Fibroblast of skin of abdomen (primary cell): ENCODE results near the gene FHOD1. TPM values are rescaled to one million over a fixed set of nuclear protein-coding genes. Genes with fewer than 3 reads are reported as not detected.
A peak's percentile ranks its signal among the peaks of the same experiment; 100 is the strongest.

Experiments
- DNase-seq: peaks from one replicate; pipeline ENCODE4 v3.0.0-alpha.2; 2013
- polyA plus RNA-seq, 2 experiments: library from polyadenylated mRNA; unstranded; fragments of 120-200 nt; gene quantifications; one replicate each; pipeline ENCODE4 v1.2.1, GENCODE V29; 2013; ENCODE audit not compliant: insufficient read length in 2 of 2

FHOD1 gene
- 42.0 TPM for polyA plus RNA-seq (2013, experiment 1 of 2; ENCODE audit: insufficient read length)
- polyA plus RNA-seq (2013, experiment 2 of 2; ENCODE audit: insufficient read length) = 41.1 TPM

GRCh38 chr16:67247192-67248072 is at the start of gene FHOD1:
FHOD1 (minus strand) TSS chr16:67247481; CDS start chr16:67247410, 71 bp downstream.
- peak; percentile 94 for DNase-seq

- peak; percentile 70 for DNase-seq
Observed at GRCh38 chr16:67296420-67296819, 49.1 kb upstream of the FHOD1 start.

GRCh38 chr16:67294938-67295361 is 47.7 kb upstream of the FHOD1 start:
- DNase-seq = peak; percentile 43

GRCh38 chr16:67294171-67294757 is 47.0 kb upstream of the FHOD1 start:
- DNase-seq = no peak

- no peak for DNase-seq
Observed at GRCh38 chr16:67291461-67291860, 44.2 kb upstream of the FHOD1 start.

- DNase-seq = no peak
Observed at GRCh38 chr16:67287960-67288359, 40.7 kb upstream of the FHOD1 start.

- no peak for DNase-seq
Observed at GRCh38 chr16:67286441-67287235, 39.4 kb upstream of the FHOD1 start.

GRCh38 chr16:67284699-67285646 is 37.7 kb upstream of the FHOD1 start:
- DNase-seq = peak; percentile 16

- DNase-seq = no peak
Observed at GRCh38 chr16:67283826-67284555, 36.7 kb upstream of the FHOD1 start.

- peak; percentile 22 for DNase-seq
Observed at GRCh38 chr16:67283039-67283825, 36.0 kb upstream of the FHOD1 start.

GRCh38 chr16:67282447-67282805 is 35.1 kb upstream of the FHOD1 start:
- DNase-seq = no peak

- DNase-seq = no peak
Observed at GRCh38 chr16:67281536-67282446, 34.5 kb upstream of the FHOD1 start.

GRCh38 chr16:67280090-67281015 is 33.1 kb upstream of the FHOD1 start:
- DNase-seq = no peak

GRCh38 chr16:67279296-67280089 is 32.2 kb upstream of the FHOD1 start, which contains the start of gene PLEKHG4:
PLEKHG4 (plus strand) TSS chr16:67279532; CDS start chr16:67280045, 513 bp downstream.
- peak; percentile 80 for DNase-seq

GRCh38 chr16:67278773-67279295 is 31.6 kb upstream of the FHOD1 start:
- no peak for DNase-seq

- peak; percentile 87 for DNase-seq
Observed at GRCh38 chr16:67277999-67278772, 30.9 kb upstream of the FHOD1 start.
